ENCODE data around the gene ATP8B1.

DNA sequence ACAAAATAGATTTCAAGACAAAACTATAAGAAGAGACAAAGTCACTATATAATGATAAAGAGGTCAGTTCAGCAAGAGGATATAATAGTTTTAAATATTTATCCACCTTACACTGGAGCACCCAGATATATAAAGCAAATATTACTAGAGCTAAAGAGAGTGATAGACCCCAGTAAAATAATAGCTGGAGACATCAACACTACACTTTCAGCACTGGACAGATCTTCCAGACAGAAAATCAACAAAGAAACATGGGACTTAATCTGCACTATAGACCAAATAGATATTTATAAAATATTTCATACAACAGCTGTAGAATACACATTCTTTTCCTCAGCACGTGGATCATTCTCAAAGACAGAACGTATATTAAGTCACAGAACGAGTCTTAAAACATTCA is 86.6 kb downstream of the ATP8B1 start:
- TF ChIP-seq, protein P1, sequence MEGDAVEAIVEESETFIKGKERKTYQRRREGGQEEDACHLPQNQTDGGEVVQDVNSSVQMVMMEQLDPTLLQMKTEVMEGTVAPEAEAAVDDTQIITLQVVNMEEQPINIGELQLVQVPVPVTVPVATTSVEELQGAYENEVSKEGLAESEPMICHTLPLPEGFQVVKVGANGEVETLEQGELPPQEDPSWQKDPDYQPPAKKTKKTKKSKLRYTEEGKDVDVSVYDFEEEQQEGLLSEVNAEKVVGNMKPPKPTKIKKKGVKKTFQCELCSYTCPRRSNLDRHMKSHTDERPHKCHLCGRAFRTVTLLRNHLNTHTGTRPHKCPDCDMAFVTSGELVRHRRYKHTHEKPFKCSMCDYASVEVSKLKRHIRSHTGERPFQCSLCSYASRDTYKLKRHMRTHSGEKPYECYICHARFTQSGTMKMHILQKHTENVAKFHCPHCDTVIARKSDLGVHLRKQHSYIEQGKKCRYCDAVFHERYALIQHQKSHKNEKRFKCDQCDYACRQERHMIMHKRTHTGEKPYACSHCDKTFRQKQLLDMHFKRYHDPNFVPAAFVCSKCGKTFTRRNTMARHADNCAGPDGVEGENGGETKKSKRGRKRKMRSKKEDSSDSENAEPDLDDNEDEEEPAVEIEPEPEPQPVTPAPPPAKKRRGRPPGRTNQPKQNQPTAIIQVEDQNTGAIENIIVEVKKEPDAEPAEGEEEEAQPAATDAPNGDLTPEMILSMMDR (IDR thresholded peaks at IDR 0.05 in 2 of 3, conservative IDR thresholded peaks at IDR 0.05 in 1 of 3; ENCODE audit: insufficient read depth in 2 of 3, low read depth in 1 of 3, low read length in 3 of 3), result no peak
- TF ChIP-seq YY1 (IDR thresholded peaks at IDR 0.05; ENCODE audit: borderline replicate concordance in 1 of 3, control insufficient read depth in 1 of 3, extremely low read depth in 1 of 3, insufficient read depth in 3 of 3, insufficient read length in 1 of 3, insufficient replicate concordance in 2 of 3, low read depth in 1 of 3, low read length in 2 of 3) (no peak), ZNF57 (CRISPR knock-in tag; IDR thresholded peaks at IDR 0.05) (no peak), CBX2 (IDR thresholded peaks at IDR 0.05; ENCODE audit: insufficient read depth, low read length, poor library complexity, severe bottlenecking) (no peak), ZNF830 (CRISPR knock-in tag; IDR thresholded peaks at IDR 0.05) (no peak), NFRKB (IDR thresholded peaks at IDR 0.05; ENCODE audit: low read depth) (no peak), EWSR1 (IDR thresholded peaks at IDR 0.05; ENCODE audit: borderline replicate concordance, low read depth, partially characterized antibody) (no peak), ZNF561 (CRISPR knock-in tag; conservative IDR thresholded peaks at IDR 0.05) (no peak), ZNF263 (CRISPR knock-in tag; IDR thresholded peaks at IDR 0.05; ENCODE audit: borderline replicate concordance) (no peak), KAT2B (IDR thresholded peaks at IDR 0.05; ENCODE audit: low read depth, low read length) (no peak), ZBTB17 (CRISPR knock-in tag; IDR thresholded peaks at IDR 0.05) (no peak), ZNF384 (IDR thresholded peaks at IDR 0.05; ENCODE audit: low read depth, low read length) (no peak), STAT5B (CRISPR knock-in tag; IDR thresholded peaks at IDR 0.05) (no peak)
- TF ChIP-seq, protein P2, sequence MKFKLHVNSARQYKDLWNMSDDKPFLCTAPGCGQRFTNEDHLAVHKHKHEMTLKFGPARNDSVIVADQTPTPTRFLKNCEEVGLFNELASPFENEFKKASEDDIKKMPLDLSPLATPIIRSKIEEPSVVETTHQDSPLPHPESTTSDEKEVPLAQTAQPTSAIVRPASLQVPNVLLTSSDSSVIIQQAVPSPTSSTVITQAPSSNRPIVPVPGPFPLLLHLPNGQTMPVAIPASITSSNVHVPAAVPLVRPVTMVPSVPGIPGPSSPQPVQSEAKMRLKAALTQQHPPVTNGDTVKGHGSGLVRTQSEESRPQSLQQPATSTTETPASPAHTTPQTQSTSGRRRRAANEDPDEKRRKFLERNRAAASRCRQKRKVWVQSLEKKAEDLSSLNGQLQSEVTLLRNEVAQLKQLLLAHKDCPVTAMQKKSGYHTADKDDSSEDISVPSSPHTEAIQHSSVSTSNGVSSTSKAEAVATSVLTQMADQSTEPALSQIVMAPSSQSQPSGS (CRISPR knock-in tag; IDR thresholded peaks at IDR 0.05), result no peak
